ENCODE data around the gene ZG16.
"Not testable (repeated sequence)": the region's sequence is repeated elsewhere in the genome, so short reads cannot be mapped to it uniquely, and the experiment has no call there.

Gene ZG16

GRCh38 chr16:29736764-29737163, 41.3 kb upstream of the ZG16 start:
- no peaks in the 10 kb centered on the region for H3K27me3 ChIP-seq (ENCODE audit: insufficient read depth, low read depth, severe bottlenecking)
- no peak for DNase-seq
- no peaks in the 10 kb centered on the region for H3K36me3 ChIP-seq
- H3K9me3 ChIP-seq (ENCODE audit: severe bottlenecking) = no peaks in the 10 kb centered on the region
- H3K4me3 ChIP-seq (ENCODE audit: low read depth, low read length) = no peak overlapping the region
- H3K27ac ChIP-seq = no peak overlapping the region
- TF ChIP-seq, protein P1, sequence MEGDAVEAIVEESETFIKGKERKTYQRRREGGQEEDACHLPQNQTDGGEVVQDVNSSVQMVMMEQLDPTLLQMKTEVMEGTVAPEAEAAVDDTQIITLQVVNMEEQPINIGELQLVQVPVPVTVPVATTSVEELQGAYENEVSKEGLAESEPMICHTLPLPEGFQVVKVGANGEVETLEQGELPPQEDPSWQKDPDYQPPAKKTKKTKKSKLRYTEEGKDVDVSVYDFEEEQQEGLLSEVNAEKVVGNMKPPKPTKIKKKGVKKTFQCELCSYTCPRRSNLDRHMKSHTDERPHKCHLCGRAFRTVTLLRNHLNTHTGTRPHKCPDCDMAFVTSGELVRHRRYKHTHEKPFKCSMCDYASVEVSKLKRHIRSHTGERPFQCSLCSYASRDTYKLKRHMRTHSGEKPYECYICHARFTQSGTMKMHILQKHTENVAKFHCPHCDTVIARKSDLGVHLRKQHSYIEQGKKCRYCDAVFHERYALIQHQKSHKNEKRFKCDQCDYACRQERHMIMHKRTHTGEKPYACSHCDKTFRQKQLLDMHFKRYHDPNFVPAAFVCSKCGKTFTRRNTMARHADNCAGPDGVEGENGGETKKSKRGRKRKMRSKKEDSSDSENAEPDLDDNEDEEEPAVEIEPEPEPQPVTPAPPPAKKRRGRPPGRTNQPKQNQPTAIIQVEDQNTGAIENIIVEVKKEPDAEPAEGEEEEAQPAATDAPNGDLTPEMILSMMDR (IDR thresholded peaks at IDR 0.05; ENCODE audit: low read depth, low read length) = no peak

DNA sequence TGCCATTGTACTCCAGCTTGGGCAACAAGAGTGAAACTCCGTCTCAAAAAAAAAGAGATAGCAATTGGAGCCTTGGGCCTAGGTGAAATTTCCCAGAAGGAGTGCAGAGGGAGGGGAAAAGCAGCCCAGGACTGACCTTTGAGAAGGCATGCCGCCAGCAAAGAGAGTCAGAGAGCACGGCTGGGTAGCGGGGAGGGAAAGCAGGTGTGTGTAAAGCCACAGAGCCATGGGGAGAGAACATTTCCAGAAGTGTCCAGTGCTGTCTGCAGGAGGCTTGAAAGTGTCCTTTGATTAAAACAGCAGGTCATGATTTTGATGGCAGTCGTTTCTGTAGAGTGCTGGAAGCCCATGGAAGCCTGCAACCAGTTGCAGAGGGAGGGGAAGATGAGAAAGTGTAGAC, 40.3 kb upstream of the ZG16 start:
- no peak overlapping the region for H3K27ac ChIP-seq

DNA sequence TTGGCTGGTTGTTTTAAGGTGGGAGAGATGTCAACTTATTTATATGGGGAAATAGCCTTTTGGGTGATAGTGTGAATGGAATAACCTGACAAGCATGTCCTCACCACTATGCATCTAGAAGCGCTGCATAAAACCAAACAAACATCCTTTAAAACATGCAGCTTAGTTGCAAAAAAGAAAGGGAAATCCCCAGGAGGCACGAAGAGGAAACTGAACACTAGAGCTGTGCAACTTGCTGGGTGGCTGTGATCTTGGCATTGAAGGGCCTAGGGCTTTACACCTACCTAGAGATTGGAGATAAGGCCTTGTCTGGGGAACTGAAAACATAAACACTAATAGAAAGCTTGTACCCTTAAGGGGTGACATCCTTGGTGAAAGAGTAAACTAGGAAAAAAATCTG, 39.5 kb upstream of the ZG16 start:
- DNase-seq = no peak
- Histone ChIP-seq H3K27me3 (ENCODE audit: insufficient read depth, low read depth, severe bottlenecking) (no peaks in the 10 kb centered on the region), H3K36me3 (no peaks in the 10 kb centered on the region), H3K4me3 (ENCODE audit: low read depth, low read length) (no peak overlapping the region), H3K9me3 (ENCODE audit: severe bottlenecking) (no peaks in the 10 kb centered on the region), H3K27ac (no peak overlapping the region)
- TF ChIP-seq, protein P1 (IDR thresholded peaks at IDR 0.05; ENCODE audit: low read depth, low read length) = no peak

More for the DNA sequence above, 40.3 kb upstream of the ZG16 start:
- no peaks in the 10 kb centered on the region for H3K27me3 ChIP-seq (ENCODE audit: insufficient read depth, low read depth, severe bottlenecking)
- no peaks in the 10 kb centered on the region for H3K36me3 ChIP-seq
- no peak overlapping the region for H3K4me3 ChIP-seq (ENCODE audit: low read depth, low read length)
- H3K9me3 ChIP-seq (ENCODE audit: severe bottlenecking) = no peaks in the 10 kb centered on the region
- no peak for DNase-seq
- TF ChIP-seq, protein P1 (IDR thresholded peaks at IDR 0.05; ENCODE audit: low read depth, low read length) = no peak

DNA sequence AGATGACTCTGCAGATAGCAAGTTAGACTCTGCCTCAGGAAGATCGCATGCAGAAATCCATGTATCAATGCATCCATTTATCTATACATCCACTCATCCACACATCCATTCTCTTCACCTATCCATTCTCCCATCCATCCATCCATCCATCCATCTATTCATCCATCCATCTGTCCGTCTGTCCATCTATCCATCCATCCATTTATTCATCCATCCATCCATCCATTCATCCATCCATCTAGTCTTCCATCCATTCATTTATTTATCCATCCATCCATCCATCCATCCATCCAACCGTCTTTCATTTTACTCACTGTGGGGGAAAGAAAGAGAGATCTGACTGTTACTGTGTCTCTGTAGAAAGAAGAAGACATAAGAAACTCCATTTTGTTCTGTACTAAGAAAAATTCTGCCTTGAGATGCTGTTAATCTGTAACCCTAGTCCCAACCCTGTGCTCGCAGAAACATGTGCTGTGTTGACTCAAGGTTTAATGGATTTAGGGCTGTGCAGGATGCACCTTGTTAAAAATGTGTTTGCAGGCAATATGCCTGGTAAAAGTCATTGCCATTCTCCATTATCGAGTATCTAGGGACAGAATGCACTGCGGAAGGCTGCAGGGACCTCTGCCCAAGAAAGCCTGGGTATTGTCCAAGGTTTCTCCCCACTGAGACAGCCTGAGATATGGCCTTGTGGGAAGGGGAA, 38.0 kb upstream of the ZG16 start:
- not testable (repeated sequence) for H3K27ac ChIP-seq; H3K27me3 ChIP-seq (ENCODE audit: insufficient read depth, low read depth, severe bottlenecking); H3K9me3 ChIP-seq (ENCODE audit: severe bottlenecking); DNase-seq; H3K4me3 ChIP-seq (ENCODE audit: low read depth, low read length); H3K36me3 ChIP-seq

- not testable (repeated sequence) for H3K36me3 ChIP-seq; H3K27ac ChIP-seq; H3K4me3 ChIP-seq (ENCODE audit: low read depth, low read length); H3K9me3 ChIP-seq (ENCODE audit: severe bottlenecking); H3K27me3 ChIP-seq (ENCODE audit: insufficient read depth, low read depth, severe bottlenecking); DNase-seq
Observed at GRCh38 chr16:29740630-29741015, 37.4 kb upstream of the ZG16 start.

GRCh38 chr16:29742683-29743275, 35.3 kb upstream of the ZG16 start:
- Histone ChIP-seq H3K9me3 (ENCODE audit: severe bottlenecking) (peaks cover 1% of the 10 kb centered on the region), H3K36me3 (no peaks in the 10 kb centered on the region), H3K4me3 (ENCODE audit: low read depth, low read length) (no peak overlapping the region), H3K27me3 (ENCODE audit: insufficient read depth, low read depth, severe bottlenecking) (no peaks in the 10 kb centered on the region), H3K27ac (no peak overlapping the region)
- TF ChIP-seq, protein P1 (IDR thresholded peaks at IDR 0.05; ENCODE audit: low read depth, low read length) = no peak
- no peak for DNase-seq

- H3K27ac ChIP-seq = no peak overlapping the region
- H3K36me3 ChIP-seq = no peaks in the 10 kb centered on the region
- no peak for DNase-seq
- H3K4me3 ChIP-seq (ENCODE audit: low read depth, low read length) = no peak overlapping the region
- H3K27me3 ChIP-seq (ENCODE audit: insufficient read depth, low read depth, severe bottlenecking) = no peaks in the 10 kb centered on the region
- peaks cover 7% of the 10 kb centered on the region for H3K9me3 ChIP-seq (ENCODE audit: severe bottlenecking)
- TF ChIP-seq, protein P1 (IDR thresholded peaks at IDR 0.05; ENCODE audit: low read depth, low read length) = no peak
Observed at GRCh38 chr16:29743475-29743826, 34.6 kb upstream of the ZG16 start.

Measured in WERI-Rb-1 (cell line).